ENCODE results near the gene MAPK9.

DNA sequence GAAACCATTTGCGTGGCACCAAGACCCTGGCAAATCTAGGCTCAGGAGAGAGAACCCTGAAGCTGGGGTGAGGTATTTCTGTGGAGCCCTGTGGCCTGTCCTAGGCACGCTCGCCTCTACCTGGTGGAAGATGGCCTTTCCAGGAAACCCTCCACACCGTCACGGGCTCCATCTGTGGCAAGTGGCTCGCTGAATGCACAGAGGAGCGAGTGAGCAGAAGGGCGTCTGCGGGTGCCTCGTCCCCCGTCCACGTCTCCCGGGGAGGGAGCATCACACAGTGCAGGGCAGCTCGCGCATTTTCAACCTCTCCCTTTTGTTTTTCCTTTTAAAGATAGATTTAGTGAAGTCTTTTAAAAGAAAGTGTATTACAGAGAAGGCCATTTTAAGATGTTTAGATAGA, 57.6 kb downstream of the MAPK9 start:
- no peak for TF ChIP-seq CTCF (IDR thresholded peaks at IDR 0.05)
- TF ChIP-seq POLR2A (IDR thresholded peaks at IDR 0.05): no peak
